ENCODE data around the gene RPS6KC1. TPM values are rescaled to one million over a fixed set of nuclear protein-coding genes. Genes with fewer than 3 reads are reported as not detected.

The RPS6KC1 gene
- polyA plus RNA-seq, 1 donor (not counting 4 experiments of a cell fraction or from before 2014, with no cell fraction given) = 13.0 TPM

- Histone ChIP-seq H3K27me3 (ENCODE audit: control insufficient read depth, extremely low read depth, insufficient read depth, low read length) (no peaks in the 10 kb centered on the region), H3K27ac (ENCODE audit: control insufficient read depth, insufficient read depth, low read length) (no peak overlapping the region), H3K4me1 (ENCODE audit: control insufficient read depth, extremely low read depth, insufficient read depth, low read length) (no peaks in the 10 kb centered on the region), H3K9me1 (ENCODE audit: control insufficient read depth, extremely low read depth, insufficient read depth, low read length) (no peaks in the 10 kb centered on the region), H3K9me3 (ENCODE audit: control insufficient read depth, low read depth, low read length) (no peaks in the 10 kb centered on the region), H3K79me2 (ENCODE audit: control insufficient read depth, insufficient read depth, low read length) (no peaks in the 10 kb centered on the region), H3K4me2 (ENCODE audit: control insufficient read depth, extremely low read depth, insufficient read depth, low read depth, low read length) (no peak overlapping the region), H2AFZ (ENCODE audit: control insufficient read depth, low read length) (no peak overlapping the region), H3K36me3 (ENCODE audit: control insufficient read depth in 2 of 2, extremely low read depth in 1 of 2, insufficient read depth in 2 of 2, low read length in 2 of 2) (no peaks in the 10 kb centered on the region), H3K4me3 (ENCODE audit: control insufficient read depth in 2 of 3, extremely low read depth in 1 of 3, insufficient read depth in 2 of 3, low read depth in 1 of 3, low read length in 3 of 3) (no peak overlapping the region), H3K9ac (ENCODE audit: control insufficient read depth, extremely low read depth, insufficient read depth, low read length) (no peak overlapping the region), H4K20me1 (ENCODE audit: control insufficient read depth, extremely low read depth, insufficient read depth, low read length) (no peaks in the 10 kb centered on the region)
- no peak for FAIRE-seq
- no peak for DNase-seq (ENCODE audit: low read depth, low spot score)
- dilution Hi-C loops (cut with MboI; ENCODE audit: extremely low pct_ligation_motif_present, low sequenced_read_pairs) = no loop called here
- TF ChIP-seq CTCF (optimal IDR thresholded peaks at IDR 0.05 in 1 of 3, IDR thresholded peaks at IDR 0.05 in 1 of 3, conservative IDR thresholded peaks at IDR 0.05 in 1 of 3; ENCODE audit: extremely low read depth in 1 of 3, insufficient read depth in 2 of 3, low read length in 3 of 3) = no peak
- TF ChIP-seq EZH2 (IDR thresholded peaks at IDR 0.05; ENCODE audit: low read length) = no peak
These were observed 170.2 kb downstream of the RPS6KC1 start for GRCh38 chr1:213221209-213221608.

- dilution Hi-C loops (cut with MboI; ENCODE audit: extremely low pct_ligation_motif_present, low sequenced_read_pairs) = no loop called here
- Histone ChIP-seq H4K20me1 (ENCODE audit: control insufficient read depth, extremely low read depth, insufficient read depth, low read length) (no peaks in the 10 kb centered on the region), H3K9me1 (ENCODE audit: control insufficient read depth, extremely low read depth, insufficient read depth, low read length) (no peaks in the 10 kb centered on the region), H3K9ac (ENCODE audit: control insufficient read depth, extremely low read depth, insufficient read depth, low read length) (no peak overlapping the region), H3K36me3 (ENCODE audit: control insufficient read depth in 2 of 2, extremely low read depth in 1 of 2, insufficient read depth in 2 of 2, low read length in 2 of 2) (no peaks in the 10 kb centered on the region), H3K4me1 (ENCODE audit: control insufficient read depth, extremely low read depth, insufficient read depth, low read length) (no peaks in the 10 kb centered on the region), H3K9me3 (ENCODE audit: control insufficient read depth, low read depth, low read length) (no peaks in the 10 kb centered on the region), H2AFZ (ENCODE audit: control insufficient read depth, low read length) (no peak overlapping the region), H3K27me3 (ENCODE audit: control insufficient read depth, extremely low read depth, insufficient read depth, low read length) (no peaks in the 10 kb centered on the region), H3K79me2 (ENCODE audit: control insufficient read depth, insufficient read depth, low read length) (no peaks in the 10 kb centered on the region), H3K4me3 (ENCODE audit: control insufficient read depth in 2 of 3, extremely low read depth in 1 of 3, insufficient read depth in 2 of 3, low read depth in 1 of 3, low read length in 3 of 3) (no peak overlapping the region), H3K4me2 (ENCODE audit: control insufficient read depth, extremely low read depth, insufficient read depth, low read depth, low read length) (no peak overlapping the region), H3K27ac (ENCODE audit: control insufficient read depth, insufficient read depth, low read length) (no peak overlapping the region)
- no peak for TF ChIP-seq EZH2 (IDR thresholded peaks at IDR 0.05; ENCODE audit: low read length)
- TF ChIP-seq CTCF (optimal IDR thresholded peaks at IDR 0.05 in 1 of 3, IDR thresholded peaks at IDR 0.05 in 1 of 3, conservative IDR thresholded peaks at IDR 0.05 in 1 of 3; ENCODE audit: extremely low read depth in 1 of 3, insufficient read depth in 2 of 3, low read length in 3 of 3) = no peak
- FAIRE-seq (no peak), DNase-seq (ENCODE audit: low read depth, low spot score) (no peak)
These were observed 176.4 kb downstream of the RPS6KC1 start for GRCh38 chr1:213227458-213227857.

Data from keratinocyte (primary cell).